HCT116 (cell line): Measurements from ENCODE around the gene TMEM132C. TPM values are rescaled to one million over a fixed set of nuclear protein-coding genes. Genes with fewer than 3 reads are reported as not detected.

Experiments
- ATAC-seq: fragments of 200-7000 bp; cut with Tn5 transposase; 2 replicates; pipeline ENCODE4 v1.9.1; 2020; ENCODE audit warnings: mild to moderate bottlenecking, moderate library complexity
- BruUV-seq: library from RNA; stranded (reverse); fragments of 400-500 nt; replicated peaks from 2 replicates; lab custom pipeline; 2021; lab: Mats Ljungman, UMichigan
- CTCF ChIA-PET: fragments of 300-600 bp; sonication (Branson Sonifier 250); formaldehyde crosslinking; loops from one replicate; lab custom pipeline; 2021; ENCODE audit warnings: antibody characterized with exemption; lab: Charles Lee
- POLR2A ChIA-PET: fragments of 300-600, 350-600 bp; sonication (Branson Sonifier 250); formaldehyde crosslinking; loops from one replicate; lab custom pipeline; 2021; ENCODE audit warnings: antibody characterized with exemption; lab: Charles Lee
- RAD21 ChIA-PET, 2 experiments: fragments of 300-600 bp; sonication (Branson Sonifier 250); formaldehyde crosslinking; loops; one replicate each; lab custom pipeline; 2023; ENCODE audit warnings: low total read pairs in 2 of 2; ENCODE audit not compliant: uncharacterized antibody in 2 of 2, unreplicated experiment in 2 of 2, low non-redundant PET in 1 of 2; lab: Charles Lee
- DNase-seq: peaks from one replicate; pipeline ENCODE4 v3.0.0-alpha.2; 2010; ENCODE audit warnings: low read depth, low spot score
- H2AFZ ChIP-seq: fragments of 200-600 bp; shearing (Covaris generic), sonication (generic); 2 replicates; pipeline ENCODE4 v1.6.1; 2017; ENCODE audit warnings: low read depth, mixed run types, mixed read lengths, antibody characterized with exemption, low read length; ENCODE audit not compliant: poor library complexity, severe bottlenecking
- H3K27ac ChIP-seq: 2 replicates; pipeline ENCODE4 v1.5.1; 2012; ENCODE audit warnings: low read depth, low read length
- H3K27me3 ChIP-seq: fragments of 200-600 bp; sonication (generic); 2 replicates; pipeline ENCODE4 v1.6.1; 2016; ENCODE audit warnings: mixed run types, low read length, mixed read lengths; ENCODE audit not compliant: insufficient read depth
- H3K36me3 ChIP-seq, 2 experiments: fragments of 200-500 bp in 1 of 2; fragments of 200-600 bp in 1 of 2; sonication (Bioruptor generic) in 1 of 2; sonication (generic) in 1 of 2; 2 replicates each; pipeline versions ENCODE4 v1.5.1 to v1.6.1; 2014 to 2016; ENCODE audit warnings: low read length in 2 of 2, inconsistent platforms in 1 of 2, mixed read lengths in 1 of 2, mixed run types in 1 of 2; ENCODE audit not compliant: insufficient read depth in 2 of 2, control insufficient read depth in 1 of 2
- H3K4me1 ChIP-seq, 2 experiments: fragments of 200-600 bp in 1 of 2; sonication (generic) in 1 of 2; 2 replicates each; pipeline versions ENCODE4 v1.5.1 to v1.6.1; 2012 to 2017; ENCODE audit warnings: low read length in 2 of 2, inconsistent platforms in 1 of 2, mild to moderate bottlenecking in 1 of 2, mixed read lengths in 1 of 2, mixed run types in 1 of 2, moderate library complexity in 1 of 2; ENCODE audit not compliant: insufficient read depth in 2 of 2, control insufficient read depth in 1 of 2
- H3K4me2 ChIP-seq: fragments of 200-600 bp; sonication (generic); 2 replicates; pipeline ENCODE4 v1.6.1; 2017; ENCODE audit warnings: mixed run types, low read length, mixed read lengths
- H3K4me3 ChIP-seq, 2 experiments: fragments of 200-600 bp in 1 of 2; sonication (generic) in 1 of 2; replicated peaks in 1 of 2; 2 replicates each; pipeline ENCODE4 v1.5.1; 2011 to 2016; ENCODE audit warnings: low read length in 2 of 2, control low read depth in 1 of 2, low read depth in 1 of 2, mild to moderate bottlenecking in 1 of 2, mixed read lengths in 1 of 2, mixed run types in 1 of 2
- H3K79me2 ChIP-seq: fragments of 200-600 bp; sonication (generic); 2 replicates; pipeline ENCODE4 v1.6.1; 2017; ENCODE audit warnings: mild to moderate bottlenecking, mixed run types, low read length, moderate library complexity, mixed read lengths; ENCODE audit not compliant: insufficient read depth
- H3K9ac ChIP-seq: fragments of 200-600 bp; sonication (generic); 2 replicates; pipeline ENCODE4 v1.6.1; 2016; ENCODE audit warnings: low read length, mixed read lengths
- H3K9me2 ChIP-seq: fragments of 200-600 bp; sonication (generic), shearing (Covaris generic); 2 replicates; pipeline ENCODE4 v1.6.1; 2017; ENCODE audit warnings: mixed run types, mild to moderate bottlenecking, moderate library complexity; ENCODE audit not compliant: insufficient read depth
- H3K9me3 ChIP-seq, 2 experiments: fragments of 200-500 bp in 1 of 2; fragments of 200-600 bp in 1 of 2; sonication (Bioruptor generic) in 1 of 2; sonication (generic) in 1 of 2; 2 replicates each; pipeline ENCODE4 v1.6.1; 2014 to 2017; ENCODE audit warnings: low read length in 2 of 2, mixed read lengths in 2 of 2, inconsistent platforms in 1 of 2, low read depth in 1 of 2, mild to moderate bottlenecking in 1 of 2, mixed run types in 1 of 2, moderate library complexity in 1 of 2; ENCODE audit not compliant: control insufficient read depth in 1 of 2, insufficient read depth in 1 of 2
- H4K20me1 ChIP-seq: fragments of 200-600 bp; sonication (generic), shearing (Covaris generic); 2 replicates; pipeline ENCODE4 v1.6.1; 2017; ENCODE audit warnings: mixed run types, mild to moderate bottlenecking, moderate library complexity; ENCODE audit not compliant: insufficient read depth
- CBX3 ChIP-seq: IDR thresholded peaks from 2 replicates; pipeline ENCODE4 v1.6.1; 2012; ENCODE audit warnings: low read depth
- CEBPB ChIP-seq: IDR thresholded peaks from 2 replicates; pipeline ENCODE4 v1.6.1; 2012; ENCODE audit warnings: low read depth
- ELF1 ChIP-seq: IDR thresholded peaks from 2 replicates; pipeline ENCODE4 v1.6.1; 2012; ENCODE audit warnings: low read depth, borderline replicate concordance
- FOSL1 ChIP-seq: IDR thresholded peaks from 2 replicates; pipeline ENCODE4 v1.6.1; 2012; ENCODE audit warnings: low read depth
- JUND ChIP-seq: IDR thresholded peaks from 2 replicates; pipeline ENCODE4 v1.6.1; 2012
- POLR2A ChIP-seq: IDR thresholded peaks from 2 replicates; pipeline ENCODE4 v1.7.0; 2011; ENCODE audit warnings: borderline replicate concordance; ENCODE audit not compliant: insufficient read depth, insufficient read length; ENCODE audit errors: extremely low read depth
- POLR2AphosphoS5 ChIP-seq: IDR thresholded peaks from 2 replicates; pipeline ENCODE4 v1.6.1; 2011; ENCODE audit warnings: mild to moderate bottlenecking, low read depth, low read length, moderate library complexity
- RAD21 ChIP-seq: IDR thresholded peaks from 2 replicates; pipeline ENCODE4 v1.6.1; 2012; ENCODE audit warnings: low read depth, mild to moderate bottlenecking
- SP1 ChIP-seq: IDR thresholded peaks from 2 replicates; pipeline ENCODE4 v1.6.1; 2012; ENCODE audit warnings: low read depth
- SRF ChIP-seq: IDR thresholded peaks from 2 replicates; pipeline ENCODE4 v1.6.1; 2012; ENCODE audit warnings: low read depth
- ZBTB33 ChIP-seq: IDR thresholded peaks from 2 replicates; pipeline ENCODE4 v1.6.1; 2011; ENCODE audit warnings: mild to moderate bottlenecking, low read length, moderate library complexity; ENCODE audit not compliant: insufficient replicate concordance; ENCODE audit errors: extremely low read depth
- ZFX ChIP-seq: fragments of 450-650 bp; IDR thresholded peaks from 2 replicates; pipeline ENCODE4 v1.6.1; 2017
- intact Hi-C: fragments of 100-400 bp; cut with micrococcal nuclease; formaldehyde crosslinking; loops from 2 replicates; pipeline ENCODE4 v1.10.0; 2022
- total RNA-seq: library from RNA; stranded (reverse); gene quantifications from one replicate; pipeline ENCODE4 v1.2.1, GENCODE V29; 2021; ENCODE audit not compliant: unreplicated experiment

The TMEM132C gene
- total RNA-seq, 1 experiment from 2014 or later = not detected

GRCh38 chr12:128551266-128551665 lies 284.3 kb downstream of the TMEM132C start:
- ATAC-seq (no peak), DNase-seq (no peak)
- ChIA-PET RAD21 (no interaction called here), CTCF (no interaction called here), POLR2A (no interaction called here)
- H3K79me2 ChIP-seq = no peaks in the 10 kb centered on the region
- H2AFZ ChIP-seq = no peak overlapping the region
- BruUV-seq = no TSS peak
- no peaks in the 10 kb centered on the region for H3K27me3 ChIP-seq
- no peak overlapping the region for H3K27ac ChIP-seq
- no peaks in the 10 kb centered on the region for H3K9me2 ChIP-seq
- no peaks in the 10 kb centered on the region for H4K20me1 ChIP-seq
- H3K4me1 ChIP-seq = no peaks in the 10 kb centered on the region
- H3K36me3 ChIP-seq = no peaks in the 10 kb centered on the region
- H3K9me3 ChIP-seq = peaks cover 0 to 26% of the 10 kb centered on the region in 2 experiments; a peak in 2 of 4 replicates
- intact Hi-C loops = no loop called here
- H3K9ac ChIP-seq = no peak overlapping the region
- TF ChIP-seq POLR2AphosphoS5 (no peak), RAD21 (no peak), POLR2A (no peak), ZFX (no peak)
- H3K4me3 ChIP-seq = no peak overlapping the region
- H3K4me2 ChIP-seq = no peak overlapping the region

DNA sequence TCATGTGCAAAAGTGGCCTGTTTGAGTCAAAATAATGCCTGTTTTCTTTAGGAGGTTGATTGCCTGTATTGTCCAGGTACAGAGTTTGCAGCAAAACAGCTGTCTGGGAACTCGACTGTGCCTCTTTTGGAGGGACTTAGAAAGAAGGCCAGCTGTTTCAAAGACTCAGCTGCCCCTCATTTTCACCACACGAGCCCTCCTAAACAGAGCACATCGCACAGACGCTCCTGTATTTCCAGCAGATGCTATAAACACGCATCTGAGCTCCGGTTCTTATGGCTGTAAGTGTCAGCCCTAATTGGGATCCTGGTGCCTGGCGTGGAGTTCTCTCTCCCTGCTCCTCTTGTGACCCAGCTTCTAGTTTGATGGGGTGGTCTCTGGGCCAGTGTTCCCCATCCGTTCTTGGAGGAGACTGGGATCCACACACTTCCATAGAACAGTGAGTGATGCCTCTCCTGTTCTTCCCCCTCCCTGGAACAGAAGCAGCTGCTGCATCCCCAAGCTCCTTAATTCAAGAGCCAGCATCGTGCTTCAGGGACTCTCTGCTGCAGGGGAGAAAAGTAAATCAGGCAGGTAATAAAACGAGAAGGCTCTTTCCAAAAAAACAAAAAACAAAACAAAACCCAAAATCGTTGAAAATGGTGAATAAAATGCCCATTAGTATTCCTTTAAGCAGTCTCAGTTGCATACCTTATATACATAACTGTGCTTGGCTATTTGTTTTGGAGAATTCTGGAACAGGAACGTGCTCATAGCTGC lies 287.8 kb downstream of the TMEM132C start:
- Histone ChIP-seq H3K9ac (no peak overlapping the region), H3K4me1 (no peaks in the 10 kb centered on the region), H3K4me3 (no peak overlapping the region), H3K4me2 (no peak overlapping the region), H3K27me3 (no peaks in the 10 kb centered on the region), H3K27ac (no peak overlapping the region), H4K20me1 (no peaks in the 10 kb centered on the region), H3K9me3 (peaks cover 3 to 24% of the 10 kb centered on the region in 2 experiments; a peak in 2 of 4 replicates), H2AFZ (no peak overlapping the region), H3K9me2 (no peaks in the 10 kb centered on the region), H3K79me2 (no peaks in the 10 kb centered on the region), H3K36me3 (no peaks in the 10 kb centered on the region)
- DNase-seq (no peak), ATAC-seq (no peak)
- CTCF ChIA-PET = no interaction called here
- RAD21 ChIA-PET = no interaction called here
- POLR2A ChIA-PET = no interaction called here
- BruUV-seq = no TSS peak
- no peak for TF ChIP-seq CEBPB
- TF ChIP-seq CBX3 = no peak
- TF ChIP-seq FOSL1 = no peak
- TF ChIP-seq SRF = no peak
- no peak for TF ChIP-seq POLR2AphosphoS5
- no peak for TF ChIP-seq ZFX
- TF ChIP-seq SP1 = no peak
- no peak for TF ChIP-seq JUND
- TF ChIP-seq ELF1 = no peak
- TF ChIP-seq ZBTB33 = no peak
- TF ChIP-seq, all 23 proteins: peak for 0
- intact Hi-C loops = no loop called here
